SK-N-SH treated with all-trans-retinoic acid at 6 μM for 48 hours (cell line): Measurements from ENCODE around the gene MACIR.

Source experiments
- ATAC-seq: fragments of 200-7000 bp; cut with Tn5 transposase; 3 replicates; pipeline ENCODE4 v1.9.1; 2020; ENCODE audit warnings: mild to moderate bottlenecking, moderate library complexity
- ARNTL ChIP-seq: fragments of 450-650 bp; formaldehyde crosslinking; IDR thresholded peaks from 2 replicates; pipeline ENCODE4 v1.5.0; 2020; ENCODE audit warnings: low read depth, mild to moderate bottlenecking, moderate library complexity, borderline replicate concordance
- BACH2 ChIP-seq: fragments of 250-450 bp; sonication (Bioruptor Pico); IDR thresholded peaks from 2 replicates; pipeline ENCODE4 v1.9.0; 2021; ENCODE audit warnings: mild to moderate bottlenecking, borderline replicate concordance
- CREB5 ChIP-seq: fragments of 250-450 bp; sonication (Bioruptor Pico); IDR thresholded peaks from 2 replicates; pipeline ENCODE4 v1.5.1; 2020; ENCODE audit warnings: low read depth, mild to moderate bottlenecking, moderate library complexity
- CSDC2 ChIP-seq: fragments of 250-450 bp; sonication (Bioruptor Pico); IDR thresholded peaks from 2 replicates; pipeline ENCODE4 v1.5.0; 2020; ENCODE audit warnings: mild to moderate bottlenecking, moderate library complexity
- CSRNP3 ChIP-seq: fragments of 250-450 bp; sonication (Bioruptor Pico); IDR thresholded peaks from 2 replicates; pipeline ENCODE4 v1.5.1; 2021; ENCODE audit warnings: mild to moderate bottlenecking, moderate library complexity
- ESRRG ChIP-seq: fragments of 250-450 bp; sonication (Bioruptor Pico); IDR thresholded peaks from 2 replicates; pipeline ENCODE4 v1.6.1; 2021; ENCODE audit warnings: mild to moderate bottlenecking
- GLIS3 ChIP-seq: fragments of 250-450 bp; sonication (Bioruptor Pico); IDR thresholded peaks from 2 replicates; pipeline ENCODE4 v1.5.0; 2020; ENCODE audit warnings: mild to moderate bottlenecking, moderate library complexity
- ISL1 ChIP-seq: fragments of 250-450 bp; sonication (Bioruptor Pico); IDR thresholded peaks from 2 replicates; pipeline ENCODE4 v2.1.2; 2022; ENCODE audit warnings: mild to moderate bottlenecking, moderate library complexity
- OSR1 ChIP-seq: fragments of 250-450 bp; sonication (Bioruptor Pico); IDR thresholded peaks from 2 replicates; pipeline ENCODE4 v1.8.0; 2022; ENCODE audit warnings: moderate library complexity, mild to moderate bottlenecking, inconsistent platforms
- PATZ1 ChIP-seq: fragments of 250-450 bp; sonication (Bioruptor Pico); IDR thresholded peaks from 2 replicates; pipeline ENCODE4 v1.8.0; 2020; ENCODE audit warnings: mild to moderate bottlenecking, moderate library complexity, borderline replicate concordance
- POU6F1 ChIP-seq: fragments of 250-450 bp; sonication (Bioruptor Pico); IDR thresholded peaks from 2 replicates; pipeline ENCODE4 v1.8.0; 2021; ENCODE audit warnings: low read depth, mild to moderate bottlenecking, moderate library complexity, borderline replicate concordance
- RARB ChIP-seq: fragments of 250-450 bp; sonication (Bioruptor Pico); IDR thresholded peaks from 2 replicates; pipeline ENCODE4 v1.8.0; 2021; ENCODE audit warnings: mild to moderate bottlenecking, moderate library complexity
- SNAI2 ChIP-seq: fragments of 250-450 bp; sonication (Bioruptor Pico); IDR thresholded peaks from 2 replicates; pipeline ENCODE4 v1.5.0; 2020; ENCODE audit warnings: mild to moderate bottlenecking, moderate library complexity
- TOX ChIP-seq: fragments of 250-450 bp; sonication (Bioruptor Pico); IDR thresholded peaks from 2 replicates; pipeline ENCODE4 v1.8.0; 2021; ENCODE audit warnings: mild to moderate bottlenecking, moderate library complexity, borderline replicate concordance
- TSHZ2 ChIP-seq: fragments of 250-450 bp; sonication (Bioruptor Pico); IDR thresholded peaks from 2 replicates; pipeline ENCODE4 v1.5.0; 2020; ENCODE audit warnings: mild to moderate bottlenecking, moderate library complexity
- ZC3H10 ChIP-seq: fragments of 250-450 bp; sonication (Bioruptor Pico); IDR thresholded peaks from 2 replicates; pipeline ENCODE4 v1.5.1; 2021; ENCODE audit warnings: mild to moderate bottlenecking, moderate library complexity
- ZFP3 ChIP-seq: fragments of 250-450 bp; sonication (Bioruptor Pico); IDR thresholded peaks from 2 replicates; pipeline ENCODE4 v1.5.0; 2020; ENCODE audit warnings: mild to moderate bottlenecking, moderate library complexity
- ZNF70 ChIP-seq: fragments of 450-650 bp; formaldehyde crosslinking; IDR thresholded peaks from 2 replicates; pipeline ENCODE4 v1.5.0; 2020; ENCODE audit warnings: mild to moderate bottlenecking, moderate library complexity
- ZNF8 ChIP-seq: fragments of 450-650 bp; formaldehyde crosslinking; IDR thresholded peaks from 2 replicates; pipeline ENCODE4 v1.5.0; 2020; ENCODE audit warnings: mild to moderate bottlenecking, moderate library complexity

The MACIR gene

GRCh38 chr5:103249068-103249467 lies 9.5 kb upstream of the MACIR start (continued):
- TF ChIP-seq CREB5 (CRISPR knock-in tag), result no peak

- no peak for ATAC-seq
- TF ChIP-seq GLIS3 (CRISPR knock-in tag), result no peak
- TF ChIP-seq ZC3H10 (CRISPR knock-in tag), result no peak
- no peak for TF ChIP-seq ZNF8 (CRISPR knock-in tag)
- no peak for TF ChIP-seq RARB (CRISPR knock-in tag)
- no peak for TF ChIP-seq CSRNP3 (CRISPR knock-in tag)
- no peak for TF ChIP-seq CREB5 (CRISPR knock-in tag)
- TF ChIP-seq TOX (CRISPR knock-in tag), result no peak
- TF ChIP-seq ISL1, result no peak
- no peak for TF ChIP-seq BACH2 (CRISPR knock-in tag)
- TF ChIP-seq POU6F1 (CRISPR knock-in tag), result no peak
- no peak for TF ChIP-seq ZFP3
- no peak for TF ChIP-seq ESRRG (CRISPR knock-in tag)
- no peak for TF ChIP-seq PATZ1 (CRISPR knock-in tag)
- no peak for TF ChIP-seq OSR1 (CRISPR knock-in tag)
Measured at GRCh38 chr5:103254921-103255320, 3.6 kb upstream of the MACIR start.

- no peak for TF ChIP-seq ARNTL (CRISPR knock-in tag)
- TF ChIP-seq PATZ1 (CRISPR knock-in tag), result no peak
- no peak for TF ChIP-seq CSRNP3 (CRISPR knock-in tag)
- TF ChIP-seq ZNF70 (CRISPR knock-in tag), result no peak
- TF ChIP-seq SNAI2, result no peak
- no peak for TF ChIP-seq ZNF8 (CRISPR knock-in tag)
- no peak for TF ChIP-seq POU6F1 (CRISPR knock-in tag)
- no peak for TF ChIP-seq TSHZ2
- no peak for TF ChIP-seq CSDC2 (CRISPR knock-in tag)
- no peak for TF ChIP-seq ZC3H10 (CRISPR knock-in tag)
- no peak for TF ChIP-seq OSR1 (CRISPR knock-in tag)
- TF ChIP-seq, all 23 proteins: peak for 0
- ATAC-seq, result no peak
Measured at GRCh38 chr5:103255691-103256090, 2.9 kb upstream of the MACIR start.
